GM19324 (cell line): Measurements from ENCODE around the gene RET.

Experiments
- ATAC-seq: cut with Tn5 transposase; IDR thresholded peaks from one replicate; pipeline ENCODE4 v1.9.1; 2021; ENCODE audit warnings: mild to moderate bottlenecking, moderate library complexity; ENCODE audit not compliant: unreplicated experiment, low FRiP score

The RET gene

GRCh38 chr10:43158636-43159035, 81.8 kb downstream of the RET start:
- no peak for ATAC-seq

- ATAC-seq, result no peak
Measured at GRCh38 chr10:43160046-43160920, 83.4 kb downstream of the RET start.

- ATAC-seq, result peak; percentile 55
Measured at GRCh38 chr10:43160921-43161255, 84.0 kb downstream of the RET start.

- no peak for ATAC-seq
Measured at GRCh38 chr10:43162604-43163003, 85.7 kb downstream of the RET start.

- ATAC-seq, result no peak
Measured at GRCh38 chr10:43166207-43166879, 89.5 kb downstream of the RET start.

- peak; percentile 76 for ATAC-seq
Measured at GRCh38 chr10:43166880-43167497, 90.1 kb downstream of the RET start.

GRCh38 chr10:43167498-43167889, 90.6 kb downstream of the RET start:
- ATAC-seq, result no peak

GRCh38 chr10:43170491-43170890, 93.6 kb downstream of the RET start:
- ATAC-seq, result no peak

GRCh38 chr10:43172645-43173044, 95.8 kb downstream of the RET start:
- ATAC-seq, result no peak

GRCh38 chr10:43173120-43173519, 96.3 kb downstream of the RET start:
- ATAC-seq, result no peak

- ATAC-seq, result no peak
Measured at GRCh38 chr10:43174969-43175368, 98.1 kb downstream of the RET start.

- no peak for ATAC-seq
Measured at GRCh38 chr10:43176271-43176670, 99.4 kb downstream of the RET start.

GRCh38 chr10:43177595-43177994, 100.7 kb downstream of the RET start:
- no peak for ATAC-seq
